CD4-positive, alpha-beta T cell treated with Interleukin-6 at 100 ng/mL for 8 hours (primary cell): ENCODE data around the gene THBS1.

Experiments
- DNase-seq: peaks from one replicate; pipeline ENCODE4 v3.0.0-alpha.2; 2020; ENCODE audit warnings: mixed read lengths, low spot score

The THBS1 gene

DNA sequence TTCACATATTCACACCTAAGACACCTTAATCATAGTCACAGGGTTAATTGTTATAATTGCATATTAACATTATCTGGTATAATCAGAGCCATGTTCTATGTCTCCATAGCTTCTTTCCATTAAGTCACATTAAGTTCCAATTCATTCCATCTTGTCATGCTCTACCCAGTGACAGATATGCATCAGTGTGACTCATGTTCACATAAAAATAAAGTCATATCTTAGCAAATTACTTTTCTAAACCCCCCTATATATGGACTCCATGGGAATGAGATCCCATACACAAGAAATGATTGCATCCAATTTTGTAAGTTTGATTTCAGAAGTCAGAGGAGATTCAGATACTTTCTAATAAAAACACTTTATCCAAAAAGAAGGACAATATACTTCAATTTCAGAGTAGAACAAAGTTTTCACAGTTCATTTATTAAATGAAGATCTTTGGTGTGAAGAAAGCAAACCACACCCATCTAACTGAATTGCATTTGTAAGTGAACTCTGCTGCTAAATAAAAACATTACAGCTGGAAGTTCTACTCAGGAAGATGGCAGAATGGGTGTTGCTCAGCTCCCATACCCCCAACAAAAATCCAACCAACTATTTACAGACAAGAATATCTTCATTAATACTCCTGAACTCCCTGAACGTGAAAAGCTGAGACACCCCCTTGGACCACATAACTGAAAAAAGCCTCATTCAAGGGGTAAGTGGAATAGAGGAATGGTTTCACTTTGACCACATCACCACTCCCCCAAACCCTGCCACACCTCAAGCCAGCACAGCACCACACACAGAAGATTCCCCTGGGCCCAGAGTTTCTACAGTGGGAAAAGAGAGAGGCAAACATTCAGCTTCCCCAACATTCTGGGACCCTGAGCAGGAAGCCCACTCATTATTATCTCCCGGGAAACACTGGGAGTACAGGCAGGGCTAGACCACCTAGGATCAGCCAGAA is 27.6 kb downstream of the THBS1 start:
- DNase-seq, result no peak

DNA sequence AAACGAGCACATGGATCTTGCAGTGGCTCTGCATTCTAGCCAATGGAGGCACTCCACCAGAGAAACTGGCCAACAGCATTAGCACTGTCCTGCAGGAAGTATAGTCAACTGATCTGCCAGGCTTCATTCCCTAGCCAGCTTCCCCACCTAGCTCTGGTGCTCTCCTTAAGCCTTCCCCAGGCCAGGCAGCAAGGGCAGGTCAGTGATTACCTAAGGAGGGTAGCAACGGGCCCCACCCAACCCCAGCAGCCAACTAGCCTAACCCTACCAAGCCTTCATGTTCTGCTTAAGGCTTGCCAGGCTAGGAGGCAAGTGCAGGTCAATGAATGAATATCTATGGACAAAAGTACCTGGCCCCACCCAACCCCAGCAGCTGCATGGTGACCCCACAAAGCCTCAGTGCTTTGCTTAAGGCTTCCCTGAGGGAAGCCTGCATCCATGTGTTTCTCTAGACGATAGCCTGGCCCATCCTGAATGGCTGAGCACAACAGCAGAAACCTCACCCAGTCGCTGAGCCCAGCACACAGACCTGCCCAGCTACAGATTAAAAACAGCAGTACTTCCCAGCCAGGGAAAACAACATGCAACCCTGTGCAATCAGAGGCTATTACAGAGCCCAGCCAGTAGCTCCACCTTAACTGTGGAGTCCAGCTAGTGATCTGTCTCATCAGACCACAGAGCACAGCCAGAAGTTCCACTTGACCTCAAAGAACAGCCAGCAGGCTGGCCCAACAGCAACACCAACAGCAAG is 28.5 kb downstream of the THBS1 start:
- DNase-seq, result no peak

- DNase-seq, result no peak
These were observed 29.8 kb downstream of the THBS1 start for GRCh38 chr15:39610665-39611064.

GRCh38 chr15:39613271-39613670 is 32.4 kb downstream of the THBS1 start:
- DNase-seq, result no peak

GRCh38 chr15:39613861-39614260 is 33.0 kb downstream of the THBS1 start:
- no peak for DNase-seq

GRCh38 chr15:39616731-39617455 is 36.0 kb downstream of the THBS1 start:
- no peak for DNase-seq

- no peak for DNase-seq
These were observed 37.4 kb downstream of the THBS1 start for GRCh38 chr15:39618063-39618823.

- no peak for DNase-seq
These were observed 40.3 kb downstream of the THBS1 start for GRCh38 chr15:39621210-39621609.

DNA sequence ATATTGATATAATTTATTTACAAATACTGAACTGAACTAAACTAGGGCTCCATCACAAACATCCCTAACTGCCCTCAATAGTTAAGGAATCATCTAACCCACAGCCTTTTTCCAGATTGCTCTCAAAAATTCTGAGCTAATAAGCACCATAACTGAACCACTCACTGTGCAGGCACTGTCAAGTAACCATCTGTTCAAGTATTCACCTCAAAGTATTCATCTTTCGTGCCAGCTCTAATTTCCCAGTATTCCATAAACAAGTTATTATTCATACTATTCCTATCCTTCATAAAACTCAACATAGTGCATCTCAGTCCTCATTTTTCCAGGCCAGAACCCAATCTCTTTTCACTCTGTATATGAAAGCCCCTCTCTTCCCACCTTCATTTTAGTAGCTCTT is 41.1 kb downstream of the THBS1 start:
- no peak for DNase-seq

DNA sequence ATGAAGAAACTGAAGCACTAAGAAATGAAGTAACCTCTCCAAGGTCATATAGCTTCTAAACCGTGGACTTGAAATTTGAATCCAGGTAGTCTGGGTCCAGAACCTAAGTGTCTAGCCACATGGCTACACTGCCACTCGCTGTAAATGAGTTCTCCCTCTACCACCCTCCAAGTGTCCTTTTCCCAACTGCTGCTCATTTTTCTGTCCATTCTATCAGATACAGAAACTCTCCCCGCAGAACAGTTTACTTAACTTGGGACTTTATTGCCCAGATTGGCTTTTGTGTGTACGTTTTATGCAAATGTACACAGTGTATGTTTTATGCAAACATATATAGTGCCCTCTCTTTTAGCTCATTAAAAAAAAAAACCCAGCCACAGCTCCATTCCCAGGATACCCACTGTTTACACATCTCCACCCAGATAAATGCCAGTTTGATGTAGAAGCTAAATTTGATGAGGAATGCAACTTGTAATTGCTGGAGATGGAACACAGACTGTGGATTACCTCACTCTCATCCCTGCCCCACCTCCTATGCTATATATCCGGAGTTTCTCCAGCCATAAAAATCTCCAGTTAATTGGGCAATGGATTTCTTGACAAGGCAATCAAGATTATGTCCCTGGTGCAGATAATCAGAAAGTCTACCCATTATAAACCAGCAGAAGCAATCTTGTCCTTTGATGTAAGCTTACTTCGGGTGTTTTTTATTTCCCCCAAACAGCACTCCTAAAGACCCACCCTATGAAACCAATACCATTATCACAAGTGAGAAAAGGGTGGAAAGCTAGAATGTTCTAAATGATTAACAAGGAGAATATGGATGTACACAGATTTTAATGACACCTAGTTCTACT is 42.0 kb downstream of the THBS1 start:
- DNase-seq, result no peak

DNA sequence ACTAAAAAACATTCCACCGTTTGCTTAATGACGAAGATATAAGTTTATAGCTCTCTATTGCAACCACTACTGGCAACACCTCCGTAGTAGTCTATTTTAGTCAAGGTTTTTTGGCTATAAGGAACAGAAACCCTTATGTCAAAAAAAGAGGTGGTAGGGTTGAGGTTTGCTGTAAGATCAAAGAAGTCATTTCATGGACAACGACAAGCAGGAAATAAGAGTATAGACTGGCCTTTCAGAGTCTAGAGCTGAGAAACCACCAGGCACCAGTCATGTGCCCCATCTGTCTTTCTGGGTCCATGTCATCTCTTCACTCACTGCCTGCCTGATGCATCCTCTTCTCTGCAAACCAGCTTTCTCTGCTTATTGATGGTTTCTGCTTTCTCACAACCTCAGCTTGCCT is 42.7 kb downstream of the THBS1 start:
- DNase-seq, result peak; percentile 62

- peak; percentile 83 for DNase-seq
These were observed 43.9 kb downstream of the THBS1 start for GRCh38 chr15:39624806-39625205.

GRCh38 chr15:39625451-39625850 is 44.6 kb downstream of the THBS1 start:
- DNase-seq, result no peak

- no peak for DNase-seq
These were observed 45.0 kb downstream of the THBS1 start for GRCh38 chr15:39625856-39626255.

DNA sequence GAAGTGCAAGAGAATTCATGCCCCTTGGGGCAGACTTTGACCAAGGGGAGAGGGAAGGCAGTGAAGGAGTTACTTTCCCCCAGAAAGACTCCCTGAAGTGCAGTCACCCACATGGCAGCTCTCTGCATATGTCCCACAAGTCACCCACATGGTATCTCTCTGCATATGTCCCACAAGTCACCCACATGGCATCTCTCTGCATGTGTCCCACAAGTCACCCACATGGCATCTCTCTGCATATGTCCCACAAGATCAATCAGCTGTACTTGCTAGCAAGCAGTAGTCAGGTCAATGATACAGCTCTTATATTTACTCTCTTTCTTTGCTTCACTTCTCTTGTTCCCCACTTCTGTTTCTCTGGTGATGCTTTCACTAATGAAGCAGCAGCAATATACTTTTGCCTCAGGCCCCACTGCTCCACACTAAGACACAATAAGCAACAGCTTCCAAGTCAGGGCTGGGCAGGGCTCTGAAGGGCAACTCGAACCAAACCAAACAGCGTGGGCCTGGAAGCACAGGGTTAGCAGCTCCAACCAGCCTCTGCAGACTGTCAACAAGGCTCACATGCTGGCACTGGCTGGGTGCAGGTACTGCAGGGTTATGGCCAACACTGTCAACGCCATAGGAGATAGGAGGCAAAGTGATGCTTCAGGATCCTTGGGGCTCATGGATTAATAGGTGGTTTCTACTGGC is 46.7 kb downstream of the THBS1 start:
- no peak for DNase-seq

GRCh38 chr15:39628144-39628508 is 47.2 kb downstream of the THBS1 start:
- DNase-seq, result no peak

DNA sequence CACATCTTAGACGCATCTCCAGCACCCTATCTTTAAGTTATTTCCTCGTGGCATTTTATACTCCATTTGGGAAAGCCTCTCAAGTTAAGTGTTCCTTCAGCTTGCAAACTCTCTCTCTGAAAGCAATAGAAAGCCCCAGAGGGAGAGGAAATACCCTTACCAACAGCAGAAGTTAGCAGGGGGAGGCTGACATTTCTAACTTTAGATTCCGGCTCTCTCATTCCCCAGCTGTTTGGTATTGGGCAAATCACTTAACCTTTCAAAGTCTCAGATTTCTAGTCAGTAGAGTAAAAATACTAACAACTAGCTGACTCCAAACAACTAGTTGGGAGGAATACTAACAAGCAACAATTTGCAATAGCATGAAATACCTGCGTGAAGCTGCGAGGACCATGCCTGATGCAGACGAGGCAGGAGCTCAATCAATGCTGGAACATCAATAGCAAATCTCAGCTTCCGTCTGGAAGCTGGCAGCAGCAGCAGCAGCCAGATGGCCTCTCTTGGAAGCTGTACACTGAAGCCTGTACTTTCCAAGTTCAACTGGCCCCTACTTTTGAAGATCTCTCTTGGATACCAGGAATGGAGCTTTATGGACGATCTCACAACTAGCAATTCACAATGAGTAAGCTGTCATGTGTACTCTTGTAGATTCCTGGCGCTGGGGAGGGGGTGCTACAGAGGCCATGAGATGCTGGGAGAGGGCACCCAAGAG is 47.8 kb downstream of the THBS1 start:
- no peak for DNase-seq

GRCh38 chr15:39629371-39629770 is 48.5 kb downstream of the THBS1 start:
- peak; percentile 67 for DNase-seq

DNA sequence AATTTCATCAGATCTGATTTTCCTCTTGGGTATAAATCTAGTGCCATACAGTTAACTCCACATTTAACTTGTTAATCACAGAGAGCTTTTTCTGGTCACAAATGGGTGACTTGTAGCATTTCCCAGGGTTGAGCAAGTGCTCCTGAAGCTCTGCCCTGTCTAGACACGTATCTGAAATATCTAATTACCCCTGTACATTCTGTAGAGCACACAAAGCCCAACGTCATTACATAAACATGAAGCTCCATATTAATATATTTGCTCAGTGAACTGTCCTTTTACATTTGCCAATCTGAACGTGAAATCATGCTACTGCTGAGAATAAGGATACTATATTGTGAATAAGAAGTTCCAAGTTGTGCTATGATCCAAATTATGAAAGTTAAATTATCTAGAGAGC is 49.0 kb downstream of the THBS1 start:
- no peak for DNase-seq

DNA sequence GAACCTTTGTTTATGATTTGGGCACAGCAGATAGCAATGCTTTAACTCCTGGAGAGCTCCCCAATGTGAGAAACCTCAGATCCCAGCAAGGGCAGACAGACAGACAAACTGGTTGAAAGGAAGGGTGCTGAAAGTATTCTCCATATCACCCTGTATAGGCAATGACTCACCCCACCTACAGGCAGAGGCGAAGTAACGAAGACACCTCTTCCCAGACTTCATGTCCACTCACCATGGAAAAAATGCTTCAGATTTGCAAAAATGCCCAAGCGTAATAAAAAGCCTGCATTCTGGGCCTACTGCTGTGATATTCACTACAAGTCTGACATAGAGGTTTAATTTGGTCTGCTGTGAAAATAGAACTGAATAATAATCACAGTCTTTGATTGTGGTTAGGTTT is 50.5 kb downstream of the THBS1 start:
- DNase-seq, result no peak
